Inflammatory macrophage treated with lipopolysaccharide for 1 hour (primary cell): Measurements from ENCODE around the gene C3orf70.

ENCODE experiments used
- DNase-seq, 2 donors: peaks; one replicate each; pipeline ENCODE4 v3.0.0-alpha.2; 2020 to 2022

Gene C3orf70

GRCh38 chr3:185082149-185082548 is 70.7 kb downstream of the C3orf70 start:
- DNase-seq: no peak

GRCh38 chr3:185081521-185081920 is 71.3 kb downstream of the C3orf70 start:
- no peak for DNase-seq

GRCh38 chr3:185079625-185080024 is 73.2 kb downstream of the C3orf70 start:
- no peak for DNase-seq

- DNase-seq: no peak
Observed at GRCh38 chr3:185076219-185076618, 76.6 kb downstream of the C3orf70 start.

GRCh38 chr3:185075547-185075946 is 77.3 kb downstream of the C3orf70 start:
- DNase-seq: no peak

- no peak for DNase-seq
Observed at GRCh38 chr3:185071287-185071800, 81.5 kb downstream of the C3orf70 start.

GRCh38 chr3:185070491-185071286 is 82.2 kb downstream of the C3orf70 start:
- DNase-seq: peak in 1 of 2 donors; percentile 6

GRCh38 chr3:185069037-185070030 is 83.5 kb downstream of the C3orf70 start:
- no peak for DNase-seq

- DNase-seq: no peak
Observed at GRCh38 chr3:185067173-185067572, 85.7 kb downstream of the C3orf70 start.

- no peak for DNase-seq
Observed at GRCh38 chr3:185066251-185066650, 86.6 kb downstream of the C3orf70 start.

GRCh38 chr3:185065059-185065458 is 87.8 kb downstream of the C3orf70 start:
- DNase-seq: no peak

GRCh38 chr3:185063431-185063830 is 89.4 kb downstream of the C3orf70 start:
- no peak for DNase-seq

- DNase-seq: no peak
Observed at GRCh38 chr3:185062191-185062590, 90.7 kb downstream of the C3orf70 start.

- no peak for DNase-seq
Observed at GRCh38 chr3:185060655-185061054, 92.2 kb downstream of the C3orf70 start.

- DNase-seq: peak; percentile 23 to 40
Observed at GRCh38 chr3:185059766-185060165, 93.1 kb downstream of the C3orf70 start.

GRCh38 chr3:185058796-185059195 is 94.1 kb downstream of the C3orf70 start:
- DNase-seq: peak; percentile 53 to 57

GRCh38 chr3:185057829-185058228 is 95.0 kb downstream of the C3orf70 start:
- no peak for DNase-seq

GRCh38 chr3:185056908-185057307 is 96.0 kb downstream of the C3orf70 start:
- DNase-seq: peak in 1 of 2 donors; percentile 4

GRCh38 chr3:185052631-185053030 is 100.2 kb downstream of the C3orf70 start:
- DNase-seq: no peak

- no peak for DNase-seq
Observed at GRCh38 chr3:185051801-185052200, 101.1 kb downstream of the C3orf70 start.

- DNase-seq: no peak
Observed at GRCh38 chr3:185049710-185050109, 103.2 kb downstream of the C3orf70 start.

GRCh38 chr3:185046603-185047002 is 106.3 kb downstream of the C3orf70 start:
- no peak for DNase-seq

GRCh38 chr3:185046164-185046515 is 106.7 kb downstream of the C3orf70 start:
- DNase-seq: no peak
